MM.1S (cell line): ENCODE data around the gene PTPRH.
"Not testable (repeated sequence)": the region's sequence is repeated elsewhere in the genome, so short reads cannot be mapped to it uniquely, and the experiment has no call there.

Experiments
- DNase-seq: peaks from one replicate; pipeline ENCODE4 v3.0.0-alpha.2; 2015
- H2AFZ ChIP-seq: fragments of 300-600 bp; sonication (generic); 2 replicates; pipeline ENCODE4 v1.6.0; 2016; ENCODE audit warnings: antibody characterized with exemption, low read length
- H3F3A ChIP-seq: fragments of 300-600 bp; sonication (generic); 2 replicates; pipeline ENCODE4 v1.6.1; 2016; ENCODE audit warnings: mild to moderate bottlenecking, antibody characterized with exemption, low read length, moderate library complexity, mixed read lengths; ENCODE audit not compliant: insufficient read depth
- H3K27ac ChIP-seq: fragments of 300-600 bp; sonication (generic); 2 replicates; pipeline ENCODE4 v1.5.1; 2016; ENCODE audit warnings: mild to moderate bottlenecking, low read length
- H3K27me3 ChIP-seq: fragments of 300-600 bp; sonication (generic); replicated peaks from 2 replicates; pipeline ENCODE4 v1.6.0; 2016; ENCODE audit warnings: low read length; ENCODE audit not compliant: insufficient read depth
- H3K36me3 ChIP-seq: fragments of 300-600 bp; sonication (generic); replicated peaks from 2 replicates; pipeline ENCODE4 v1.6.1; 2016; ENCODE audit warnings: mild to moderate bottlenecking, low read length, mixed read lengths; ENCODE audit not compliant: insufficient read depth
- H3K4me1 ChIP-seq: fragments of 300-600 bp; sonication (generic); 2 replicates; pipeline ENCODE4 v1.6.1; 2016; ENCODE audit warnings: low read length, mixed read lengths
- H3K4me2 ChIP-seq: fragments of 300-600 bp; sonication (generic); 2 replicates; pipeline ENCODE4 v1.6.0; 2016; ENCODE audit warnings: low read depth, low read length
- H3K4me3 ChIP-seq: fragments of 300-600 bp; sonication (generic); 2 replicates; pipeline ENCODE4 v1.5.1; 2016; ENCODE audit warnings: low read length, mixed read lengths
- H3K79me2 ChIP-seq: fragments of 300-600 bp; sonication (generic); 2 replicates; pipeline ENCODE4 v1.6.1; 2016; ENCODE audit warnings: mixed run types, low read length, mixed read lengths
- H3K9ac ChIP-seq: fragments of 300-600 bp; sonication (generic); 2 replicates; pipeline ENCODE4 v1.6.1; 2016; ENCODE audit warnings: low read length, mixed read lengths
- H3K9me2 ChIP-seq: fragments of 300-600 bp; sonication (generic); replicated peaks from 2 replicates; pipeline ENCODE4 v1.6.1; 2016; ENCODE audit warnings: mild to moderate bottlenecking, low read length, mixed read lengths; ENCODE audit not compliant: insufficient read depth
- H3K9me3 ChIP-seq: fragments of 300-600 bp; sonication (generic); replicated peaks from 2 replicates; pipeline ENCODE4 v1.6.1; 2016; ENCODE audit warnings: mild to moderate bottlenecking, low read length, mixed read lengths; ENCODE audit not compliant: insufficient read depth
- H4K20me1 ChIP-seq: fragments of 300-600 bp; sonication (generic); 2 replicates; pipeline ENCODE4 v1.6.1; 2016; ENCODE audit warnings: mild to moderate bottlenecking, low read length, moderate library complexity, mixed read lengths; ENCODE audit not compliant: insufficient read depth
- CTCF ChIP-seq: fragments of 300-600 bp; sonication (generic); IDR thresholded peaks from 2 replicates; pipeline ENCODE4 v1.5.1; 2016; ENCODE audit warnings: antibody characterized with exemption, low read length, mixed read lengths
- EZH2 ChIP-seq: fragments of 300-600 bp; sonication (generic); optimal IDR thresholded peaks from 2 replicates; pipeline ENCODE3; 2017; ENCODE audit warnings: low read depth, mild to moderate bottlenecking, antibody characterized with exemption, low read length, mixed read lengths
- EZH2phosphoT487 ChIP-seq: fragments of 300-600 bp; sonication (generic); IDR thresholded peaks from 2 replicates; pipeline ENCODE4 v1.6.1; 2018; ENCODE audit warnings: antibody characterized with exemption, low read length

Gene PTPRH

GRCh38 chr19:55212447-55212846 lies 3.1 kb upstream of the PTPRH start:
- Histone ChIP-seq H3K9me2 (no peaks in the 10 kb centered on the region), H3K27ac (no peak overlapping the region), H2AFZ (no peak overlapping the region), H3K27me3 (peaks cover 29% of the 10 kb centered on the region), H3K79me2 (no peaks in the 10 kb centered on the region), H3K4me3 (no peak overlapping the region), H3K9me3 (no peaks in the 10 kb centered on the region), H4K20me1 (no peaks in the 10 kb centered on the region), H3K9ac (no peak overlapping the region), H3K4me2 (no peak overlapping the region), H3F3A (no peaks in the 10 kb centered on the region), H3K36me3 (no peaks in the 10 kb centered on the region), H3K4me1 (peaks cover 7% of the 10 kb centered on the region)
- TF ChIP-seq CTCF = peak; percentile 96
- TF ChIP-seq EZH2phosphoT487 = no peak
- TF ChIP-seq EZH2 = no peak
- DNase-seq = peak; percentile 82

- Histone ChIP-seq H2AFZ (no peak overlapping the region), H3K9me3 (no peaks in the 10 kb centered on the region), H3K4me2 (no peak overlapping the region), H3K4me1 (peaks cover 11% of the 10 kb centered on the region), H3F3A (no peaks in the 10 kb centered on the region), H3K9ac (no peak overlapping the region), H3K27me3 (peaks cover 37% of the 10 kb centered on the region), H3K9me2 (no peaks in the 10 kb centered on the region), H3K36me3 (no peaks in the 10 kb centered on the region), H4K20me1 (no peaks in the 10 kb centered on the region), H3K4me3 (no peak overlapping the region), H3K27ac (no peak overlapping the region), H3K79me2 (no peaks in the 10 kb centered on the region)
- peak; percentile 33 for DNase-seq
- TF ChIP-seq EZH2 (no peak), CTCF (no peak), EZH2phosphoT487 (no peak)
Observed at GRCh38 chr19:55209693-55210472, 582 bp upstream of the PTPRH start.

GRCh38 chr19:55206664-55207500 lies 2.4 kb downstream of the PTPRH start:
- no peaks in the 10 kb centered on the region for H4K20me1 ChIP-seq
- H3K79me2 ChIP-seq = no peaks in the 10 kb centered on the region
- no peak overlapping the region for H2AFZ ChIP-seq
- peak; percentile 17 for DNase-seq
- no peak overlapping the region for H3K27ac ChIP-seq
- H3K27me3 ChIP-seq = peaks cover 46% of the 10 kb centered on the region
- no peak overlapping the region for H3K9ac ChIP-seq
- H3K9me2 ChIP-seq = no peaks in the 10 kb centered on the region
- TF ChIP-seq CTCF (no peak), EZH2 (no peak)
- H3K9me3 ChIP-seq = no peaks in the 10 kb centered on the region
- H3K36me3 ChIP-seq = no peaks in the 10 kb centered on the region
- H3F3A ChIP-seq = no peaks in the 10 kb centered on the region
- H3K4me2 ChIP-seq = peak overlapping the region; percentile 39
- H3K4me1 ChIP-seq = peaks cover 11% of the 10 kb centered on the region
- no peak overlapping the region for H3K4me3 ChIP-seq

GRCh38 chr19:55202199-55202598 lies 7.1 kb downstream of the PTPRH start:
- H3K4me3 ChIP-seq, H3K4me2 ChIP-seq, H2AFZ ChIP-seq, H3K4me1 ChIP-seq, H3K9ac ChIP-seq, H3K9me2 ChIP-seq, H3K79me2 ChIP-seq, DNase-seq, H3F3A ChIP-seq, H3K36me3 ChIP-seq, H3K9me3 ChIP-seq, H3K27ac ChIP-seq, H4K20me1 ChIP-seq: not testable (repeated sequence)
- H3K27me3 ChIP-seq = peaks cover 88% of the 10 kb centered on the region
